Loucy (cell line): ENCODE measurements around the gene EML2.

Experiments used
- CTCF ChIP-seq: fragments of 200-600 bp; sonication (generic); conservative IDR thresholded peaks from 2 replicates; pipeline ENCODE4 v1.5.1; 2014; ENCODE audit warnings: mild to moderate bottlenecking, antibody characterized with exemption, low read length
- EZH2phosphoT487 ChIP-seq: fragments of 200-600 bp; IDR thresholded peaks from 2 replicates; pipeline ENCODE4 v1.6.1; 2018; ENCODE audit warnings: antibody characterized with exemption, mild to moderate bottlenecking, moderate library complexity, borderline replicate concordance

GRCh38 chr19:45613926-45614725, 25.1 kb downstream of the EML2 start:
- no peak for TF ChIP-seq CTCF
- TF ChIP-seq EZH2phosphoT487: no peak
